Globus pallidus (tissue), 1 donor: Measurements from ENCODE around the gene OTOGL.
"Not testable (repeated sequence)": the region's sequence is repeated elsewhere in the genome, so short reads cannot be mapped to it uniquely, and the experiment has no call there.

Experiments
- DNase-seq: peaks from one replicate; pipeline ENCODE4 v3.0.0-alpha.2; 2015; ENCODE audit warnings: low spot score

OTOGL gene

GRCh38 chr12:80099259-80099658 is at the start of gene OTOGL:
TSS of gene OTOGL (plus strand) at chr12:80099537. CDS start at chr12:80209432, 109,895 bp downstream.
- DNase-seq: no peak

GRCh38 chr12:80050236-80050635 is 49.1 kb upstream of the OTOGL start:
- DNase-seq: no peak

DNA sequence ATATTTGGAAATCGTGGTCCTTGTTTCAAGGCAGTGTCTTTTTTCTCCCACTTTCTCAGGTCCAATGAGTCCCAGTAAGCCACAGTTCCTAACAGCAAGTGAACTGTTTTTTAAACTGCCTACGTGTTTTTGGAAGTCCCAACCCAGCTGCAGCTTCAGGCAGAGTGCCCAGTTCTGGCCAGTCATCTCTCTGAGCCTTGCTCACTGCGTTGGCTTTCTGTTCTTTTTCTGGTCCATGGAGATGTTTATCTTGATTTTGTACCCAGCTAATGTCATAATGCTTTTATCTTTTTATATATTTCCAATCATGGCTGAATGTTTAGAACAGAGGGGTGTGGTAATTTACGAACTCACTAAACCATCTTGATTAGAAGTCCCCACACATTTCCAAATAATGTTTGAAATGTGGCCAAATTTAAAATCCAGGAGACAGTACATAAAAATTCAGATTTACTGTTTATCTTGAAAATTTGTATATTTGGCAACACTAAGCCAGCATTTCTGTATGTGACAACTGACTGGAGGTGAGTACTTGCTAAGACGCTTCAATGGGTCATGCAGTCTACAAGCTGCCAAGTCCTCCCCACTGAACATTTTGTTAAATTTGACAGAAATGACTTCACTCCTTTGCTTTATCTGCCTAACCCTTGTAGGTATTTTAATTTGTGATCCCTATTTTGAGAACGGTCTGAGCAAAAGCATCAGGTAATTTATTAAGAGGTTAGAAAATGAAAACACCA is 46.1 kb upstream of the OTOGL start:
- DNase-seq: peak; percentile 20

GRCh38 chr12:80056232-80056631 is 43.1 kb upstream of the OTOGL start:
- DNase-seq: no peak

DNA sequence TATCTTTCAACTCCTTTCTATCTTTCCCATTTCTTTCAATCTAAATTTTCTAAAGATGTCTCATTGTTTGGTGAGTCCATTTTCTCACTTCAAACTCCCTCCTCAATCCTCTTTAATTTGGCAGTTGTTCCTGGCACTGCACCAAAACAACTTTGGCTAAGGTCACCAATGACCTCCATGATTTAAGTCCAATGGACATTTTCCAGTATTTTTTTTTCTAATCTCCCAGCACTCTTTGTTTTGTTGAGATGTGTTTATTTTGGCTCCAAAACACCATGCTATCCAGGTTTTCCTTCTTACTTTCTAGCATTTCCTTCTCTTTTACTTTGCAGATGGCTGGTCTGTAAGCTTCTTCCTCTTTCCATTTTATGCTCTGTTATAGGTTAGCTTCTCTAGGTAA is 42.5 kb upstream of the OTOGL start:
- DNase-seq: no peak

GRCh38 chr12:80058586-80058985 is 40.8 kb upstream of the OTOGL start:
- DNase-seq: no peak

GRCh38 chr12:80059102-80059501 is 40.2 kb upstream of the OTOGL start:
- no peak for DNase-seq

GRCh38 chr12:80059875-80060274 is 39.5 kb upstream of the OTOGL start:
- DNase-seq: no peak

DNA sequence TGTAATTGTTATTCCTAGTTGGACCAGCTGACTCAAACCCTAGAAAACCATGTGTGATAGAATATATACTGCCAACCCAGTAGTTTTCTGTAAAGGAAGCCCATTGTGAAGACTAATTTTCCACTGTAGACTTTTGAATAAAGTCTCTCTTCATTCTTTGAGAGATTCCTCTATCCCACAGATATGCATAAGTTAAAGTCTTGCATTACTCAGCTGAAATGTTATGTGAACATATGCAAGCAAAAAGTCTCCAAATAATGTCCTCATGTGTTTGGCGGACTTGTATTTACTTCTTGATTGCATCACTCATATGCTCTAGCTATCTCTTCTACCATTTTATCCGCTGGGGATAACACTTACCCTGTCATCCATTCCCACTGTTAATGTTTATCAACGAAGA is 35.1 kb upstream of the OTOGL start:
- no peak for DNase-seq

DNA sequence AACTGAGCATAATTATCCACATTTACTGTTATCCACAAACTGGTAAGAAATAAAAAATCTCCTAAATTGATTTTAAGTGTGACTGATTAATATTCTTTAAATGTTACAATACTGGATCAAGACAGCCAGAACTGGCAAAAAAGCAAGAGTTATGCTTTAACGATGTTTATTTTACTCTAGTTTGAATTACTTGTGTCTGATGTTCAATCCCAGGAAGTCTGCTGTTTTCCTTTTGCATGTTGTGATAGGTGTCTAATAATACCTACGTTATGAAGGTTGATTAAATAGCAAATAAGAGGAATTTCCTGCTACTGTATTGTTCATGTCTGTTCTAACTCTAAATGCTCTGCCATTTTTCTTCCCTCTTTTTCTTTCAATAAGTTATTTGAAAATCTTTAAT is 34.4 kb upstream of the OTOGL start:
- no peak for DNase-seq

DNA sequence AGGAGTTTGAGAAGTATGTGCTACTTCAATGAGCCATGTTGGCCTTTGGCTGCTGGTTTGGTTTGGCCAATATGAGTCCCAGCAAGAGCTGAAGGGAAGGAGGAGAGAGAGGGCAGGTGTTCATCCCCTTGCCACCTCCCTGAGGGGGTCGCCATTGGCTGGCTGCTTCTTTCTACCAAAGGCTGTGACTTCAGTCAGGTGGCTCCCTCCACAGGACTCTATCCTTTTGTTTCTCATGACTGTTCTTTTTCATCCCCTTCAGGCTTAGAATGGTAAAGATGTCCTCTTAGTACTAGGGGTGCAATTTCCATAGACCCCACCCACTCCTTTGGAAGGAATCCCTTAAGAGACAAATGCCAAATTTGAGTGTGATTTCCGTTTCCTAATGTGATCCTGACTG is 31.2 kb upstream of the OTOGL start:
- DNase-seq: no peak

GRCh38 chr12:80083892-80084614 is 15.3 kb upstream of the OTOGL start:
- DNase-seq: not testable (repeated sequence)

- DNase-seq: no peak
These were observed 13.3 kb upstream of the OTOGL start for GRCh38 chr12:80086025-80086424.

GRCh38 chr12:80087486-80088213 is 11.7 kb upstream of the OTOGL start:
- no peak for DNase-seq

- DNase-seq: no peak
These were observed 1.3 kb downstream of the OTOGL start for GRCh38 chr12:80100591-80100990.

DNA sequence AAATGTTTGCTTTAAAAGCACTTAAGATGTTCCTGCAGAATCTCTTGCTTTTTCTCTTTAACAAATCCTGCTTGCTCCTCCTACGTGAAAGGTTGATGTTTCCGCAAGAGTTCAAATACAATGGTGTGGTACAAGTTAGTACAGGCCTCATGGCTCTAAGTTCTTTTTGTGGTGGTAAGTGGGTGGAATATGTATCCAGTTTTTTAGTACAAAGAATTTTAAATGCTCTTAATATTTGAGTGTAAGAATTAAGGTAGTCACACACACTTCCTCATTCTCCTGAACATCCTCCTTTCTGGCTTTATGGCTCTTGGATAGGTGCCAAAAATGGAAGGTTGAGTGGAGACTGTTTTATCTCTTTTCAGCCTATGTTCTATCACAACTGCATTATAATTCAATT is 1.8 kb downstream of the OTOGL start:
- DNase-seq: no peak

DNA sequence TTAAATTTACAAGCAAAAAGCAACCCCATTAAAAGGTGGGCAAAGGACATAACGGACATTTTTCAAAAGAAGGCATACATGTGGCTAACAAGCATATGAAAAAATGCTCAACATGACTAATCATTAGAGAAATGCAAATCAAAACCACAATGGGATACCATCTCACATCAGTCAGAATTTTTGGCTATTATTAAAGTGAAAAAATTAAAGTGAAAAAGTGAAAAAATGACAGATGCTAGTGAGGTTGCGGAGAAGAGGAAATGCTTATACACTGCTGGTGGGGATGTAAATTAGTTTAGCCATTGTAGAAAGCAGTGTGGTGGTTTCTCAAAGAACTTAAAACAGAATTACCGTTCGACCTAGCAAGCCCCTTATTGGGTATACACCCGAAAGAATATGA is 7.9 kb downstream of the OTOGL start:
- DNase-seq: no peak

DNA sequence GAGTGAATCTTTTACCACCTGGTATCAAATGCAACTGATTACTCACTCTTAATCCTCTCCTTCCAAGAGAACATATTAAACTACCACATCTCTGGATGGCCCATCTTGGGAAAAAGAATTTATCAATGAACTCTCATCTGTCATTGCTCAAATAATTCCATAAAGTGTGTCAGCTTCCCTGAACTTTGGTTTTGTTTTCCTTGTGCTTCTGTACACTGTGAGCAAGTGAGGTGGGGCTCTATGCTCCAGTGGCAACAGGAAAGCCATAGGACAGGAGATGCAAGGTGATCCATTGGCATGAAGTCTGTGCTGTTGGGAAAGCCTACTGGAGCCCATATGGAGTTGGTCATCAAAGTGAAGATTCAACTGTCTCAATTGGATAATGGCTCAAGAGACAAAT is 17.4 kb downstream of the OTOGL start:
- DNase-seq: no peak

GRCh38 chr12:80118565-80119324 is 19.4 kb downstream of the OTOGL start:
- no peak for DNase-seq

DNA sequence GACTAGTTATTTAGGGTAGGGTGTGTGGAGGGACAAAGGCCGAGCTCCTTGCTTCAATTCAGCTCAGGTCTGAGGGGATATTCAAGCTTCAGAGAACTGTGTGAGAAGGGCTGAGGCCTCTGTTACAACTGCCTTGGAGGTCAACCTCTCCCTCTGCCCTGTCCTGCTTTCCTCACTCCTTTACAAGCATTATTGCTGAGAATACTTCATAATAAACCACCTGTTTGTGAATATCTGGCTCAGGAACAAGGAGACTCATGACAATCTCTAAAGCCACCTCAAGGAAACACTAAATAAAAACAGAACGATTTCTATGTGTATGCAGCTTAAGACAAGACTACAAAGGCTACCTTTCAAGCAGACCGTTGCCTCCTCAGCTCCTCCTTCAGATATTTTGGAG is 21.7 kb downstream of the OTOGL start:
- DNase-seq: no peak

DNA sequence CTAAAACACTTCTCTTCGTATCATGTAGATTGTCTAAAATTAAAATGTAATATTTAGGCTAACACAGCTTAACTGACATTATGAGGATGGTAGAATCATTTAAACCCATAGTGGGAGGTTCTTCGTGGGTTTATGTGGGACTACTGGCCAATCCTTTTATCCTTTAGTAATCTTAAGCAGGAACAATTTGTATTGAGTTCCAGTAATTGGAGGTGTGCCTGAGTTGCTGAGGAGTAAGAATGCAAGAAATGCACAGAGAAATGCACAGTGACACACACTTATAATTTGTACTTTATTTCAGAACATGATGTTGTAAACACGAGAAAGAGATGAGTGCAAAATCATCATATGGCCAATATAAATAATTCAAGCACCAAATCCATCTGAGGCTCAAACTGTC is 22.3 kb downstream of the OTOGL start:
- no peak for DNase-seq

DNA sequence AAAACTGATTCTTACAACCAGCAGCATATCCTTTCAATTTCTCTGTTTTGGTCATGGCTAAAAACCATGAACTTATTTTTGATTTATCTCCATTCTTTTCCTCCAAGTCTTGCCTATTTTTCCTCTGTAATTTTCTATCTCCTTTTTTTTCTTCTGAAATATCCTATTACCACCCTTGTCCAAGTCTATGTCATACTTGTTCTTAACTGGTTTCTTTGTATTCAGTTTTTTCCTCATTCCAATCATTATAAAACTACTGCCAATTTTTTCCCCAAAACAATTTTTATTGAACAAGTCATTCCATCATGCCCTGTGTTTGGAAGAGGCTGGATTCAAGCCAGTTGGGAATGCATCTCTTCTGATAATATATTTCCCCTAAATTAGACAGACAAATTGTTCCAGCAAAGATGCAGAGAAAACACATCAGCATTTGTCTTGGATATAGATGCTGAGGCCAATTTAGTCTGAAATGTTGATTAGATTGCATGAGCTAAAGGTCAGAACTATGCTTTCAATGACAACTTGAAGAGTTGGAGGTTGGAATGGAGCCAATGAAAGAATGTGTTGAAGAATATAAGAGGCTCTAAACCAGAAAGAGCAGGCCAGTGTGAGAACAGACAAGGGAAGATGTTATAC is 30.7 kb downstream of the OTOGL start:
- DNase-seq: no peak
